ENCODE data around the gene MRPL17. TPM values are rescaled to one million over a fixed set of nuclear protein-coding genes. Genes with fewer than 3 reads are reported as not detected.
"Not testable (repeated sequence)": the region's sequence is repeated elsewhere in the genome, so short reads cannot be mapped to it uniquely, and the experiment has no call there.

Gene MRPL17
- total RNA-seq, 1 donor from 2014 or later: 42.2 TPM

GRCh38 chr11:6684068-6684467, 928 bp upstream of the MRPL17 start:
- not testable (repeated sequence) for DNase-seq (ENCODE audit: low spot score)

- DNase-seq (ENCODE audit: low spot score): no peak
Measured at GRCh38 chr11:6682591-6682935, 577 bp downstream of the MRPL17 start.

- DNase-seq (ENCODE audit: low spot score): no peak
Measured at GRCh38 chr11:6681949-6682348, 1.2 kb downstream of the MRPL17 start.

GRCh38 chr11:6681505-6681904, 1.6 kb downstream of the MRPL17 start:
- DNase-seq (ENCODE audit: low spot score): no peak

GRCh38 chr11:6677018-6677417, 6.1 kb downstream of the MRPL17 start:
- no peak for DNase-seq (ENCODE audit: low spot score)

GRCh38 chr11:6674862-6675261, 8.3 kb downstream of the MRPL17 start:
- no peak for DNase-seq (ENCODE audit: low spot score)

GRCh38 chr11:6674219-6674597, 8.9 kb downstream of the MRPL17 start:
- DNase-seq (ENCODE audit: low spot score): no peak

GRCh38 chr11:6673523-6674218, 9.5 kb downstream of the MRPL17 start:
- no peak for DNase-seq (ENCODE audit: low spot score)

GRCh38 chr11:6671991-6672390, 11.1 kb downstream of the MRPL17 start:
- DNase-seq (ENCODE audit: low spot score): no peak

- no peak for DNase-seq (ENCODE audit: low spot score)
Measured at GRCh38 chr11:6670202-6670830, 12.8 kb downstream of the MRPL17 start.

- DNase-seq (ENCODE audit: low spot score): no peak
Measured at GRCh38 chr11:6667733-6668374, 15.3 kb downstream of the MRPL17 start.

GRCh38 chr11:6666302-6667183, 16.6 kb downstream of the MRPL17 start:
- no peak for DNase-seq (ENCODE audit: low spot score)

GRCh38 chr11:6664551-6664950, 18.6 kb downstream of the MRPL17 start:
- DNase-seq (ENCODE audit: low spot score): no peak

GRCh38 chr11:6663794-6664469, 19.2 kb downstream of the MRPL17 start:
- no peak for DNase-seq (ENCODE audit: low spot score)

- DNase-seq (ENCODE audit: low spot score): no peak
Measured at GRCh38 chr11:6660712-6661111, 22.4 kb downstream of the MRPL17 start.

GRCh38 chr11:6658647-6659046, 24.5 kb downstream of the MRPL17 start:
- no peak for DNase-seq (ENCODE audit: low spot score)

- no peak for DNase-seq (ENCODE audit: low spot score)
Measured at GRCh38 chr11:6657346-6657745, 25.8 kb downstream of the MRPL17 start.

GRCh38 chr11:6656936-6657335, 26.2 kb downstream of the MRPL17 start:
- no peak for DNase-seq (ENCODE audit: low spot score)

- no peak for DNase-seq (ENCODE audit: low spot score)
Measured at GRCh38 chr11:6656584-6656915, 26.6 kb downstream of the MRPL17 start.

- DNase-seq (ENCODE audit: low spot score): no peak
Measured at GRCh38 chr11:6655790-6656583, 27.2 kb downstream of the MRPL17 start, which contains the start of gene DCHS1. TSS of gene DCHS1 (minus strand) at chr11:6655809. CDS start at chr11:6641613, 14,196 bp downstream.
